K562 (cell line): Measurements from ENCODE around the gene ZNF474. TPM values are rescaled to one million over a fixed set of nuclear protein-coding genes. Genes with fewer than 3 reads are reported as not detected.

Experiments
- ATF3 ChIP-seq, 2 experiments: fragments of 450-650 bp in 1 of 2; sonication (generic) in 1 of 2; formaldehyde crosslinking in 1 of 2; IDR thresholded peaks in 1 of 2; conservative IDR thresholded peaks in 1 of 2; 2 replicates each; pipeline versions ENCODE4 v1.6.1 to v1.8.1; 2016 to 2023; ENCODE audit warnings: mild to moderate bottlenecking in 2 of 2, moderate library complexity in 2 of 2, inconsistent platforms in 1 of 2, missing genetic modification reagents in 1 of 2
- ATF7 ChIP-seq: fragments of 450-650 bp; IDR thresholded peaks from 2 replicates; pipeline ENCODE4 v1.7.1; 2014; ENCODE audit warnings: mild to moderate bottlenecking, moderate library complexity
- BMI1 ChIP-seq: fragments of 150-350 bp; IDR thresholded peaks from 2 replicates; pipeline ENCODE4 v1.6.1; 2014; ENCODE audit warnings: low read length
- CREBBP ChIP-seq: IDR thresholded peaks from one replicate; pipeline ENCODE4 v1.6.1; 2012; ENCODE audit warnings: low read depth, mild to moderate bottlenecking, control low read depth, inconsistent platforms, low read length
- E2F6 ChIP-seq, 2 experiments: IDR thresholded peaks; 2 replicates each; pipeline ENCODE4 v1.6.1; 2011; ENCODE audit warnings: borderline replicate concordance in 1 of 2, control low read depth in 1 of 2, low read depth in 1 of 2, low read length in 1 of 2, mild to moderate bottlenecking in 1 of 2, mixed read lengths in 1 of 2, moderate library complexity in 1 of 2; ENCODE audit not compliant: insufficient read depth in 1 of 2, insufficient read length in 1 of 2, poor library complexity in 1 of 2, severe bottlenecking in 1 of 2; ENCODE audit errors: extremely low read depth in 1 of 2
- GABPB1 ChIP-seq: sonication (generic); formaldehyde crosslinking; IDR thresholded peaks from 2 replicates; pipeline ENCODE4 v1.8.0; 2022; ENCODE audit warnings: mild to moderate bottlenecking, missing genetic modification reagents
- KLF1 ChIP-seq: fragments of 450-650 bp; IDR thresholded peaks from 2 replicates; pipeline ENCODE4 v1.6.1; 2016; ENCODE audit warnings: missing genetic modification characterization, missing compliant biosample characterization
- L3MBTL2 ChIP-seq: fragments of 450-650 bp; IDR thresholded peaks from 2 replicates; pipeline ENCODE4 v1.6.1; 2016; ENCODE audit warnings: mild to moderate bottlenecking, moderate library complexity
- MTA1 ChIP-seq: fragments of 450-650 bp; IDR thresholded peaks from 2 replicates; pipeline ENCODE4 v1.6.1; 2017; ENCODE audit warnings: borderline replicate concordance
- MYBL2 ChIP-seq, 2 experiments: fragments of 450-650 bp in 1 of 2; sonication (generic) in 1 of 2; formaldehyde crosslinking in 1 of 2; IDR thresholded peaks; 2 replicates each; pipeline versions ENCODE4 v1.6.1 to v1.8.1; 2017 to 2022; ENCODE audit warnings: borderline replicate concordance in 1 of 2, inconsistent platforms in 1 of 2, low read depth in 1 of 2, mild to moderate bottlenecking in 1 of 2, missing genetic modification reagents in 1 of 2, moderate library complexity in 1 of 2
- POLR2AphosphoS2 ChIP-seq: IDR thresholded peaks from 2 replicates; pipeline ENCODE4 v1.6.1; 2012; ENCODE audit warnings: low read length, improper control_type of control experiment
- POLR3G ChIP-seq: IDR thresholded peaks from 2 replicates; pipeline ENCODE4 v1.6.1; 2011; ENCODE audit not compliant: insufficient read length, insufficient replicate concordance; ENCODE audit errors: extremely low read depth
- PRDM10 ChIP-seq: fragments of 450-650 bp; IDR thresholded peaks from 2 replicates; pipeline ENCODE4 v1.6.1; 2018; ENCODE audit not compliant: partially characterized antibody
- PTRF ChIP-seq: fragments of 450-650 bp; IDR thresholded peaks from 2 replicates; pipeline ENCODE4 v1.6.1; 2016; ENCODE audit warnings: mild to moderate bottlenecking, missing genetic modification characterization, missing compliant biosample characterization
- RBM39 ChIP-seq: fragments of 200-400 bp; formaldehyde crosslinking; optimal IDR thresholded peaks from 2 replicates; pipeline ENCODE3; 2018; ENCODE audit warnings: low read depth, low read length
- RCOR1 ChIP-seq, 2 experiments: IDR thresholded peaks; 2 replicates each; pipeline ENCODE4 v1.6.1; 2012; ENCODE audit warnings: low read depth in 2 of 2, low read length in 2 of 2, borderline replicate concordance in 1 of 2, improper control_type of control experiment in 1 of 2
- SOX6 ChIP-seq: fragments of 450-650 bp; IDR thresholded peaks from 2 replicates; pipeline ENCODE4 v1.6.1; 2014; ENCODE audit warnings: mild to moderate bottlenecking
- TOE1 ChIP-seq, 2 experiments: fragments of 450-650 bp in 1 of 2; sonication (generic) in 1 of 2; formaldehyde crosslinking in 1 of 2; IDR thresholded peaks; 2 replicates each; pipeline versions ENCODE4 v1.7.1 to v1.8.0; 2016 to 2022; ENCODE audit warnings: borderline replicate concordance in 2 of 2, mild to moderate bottlenecking in 2 of 2, antibody characterized with exemption in 1 of 2, inconsistent platforms in 1 of 2, low read depth in 1 of 2, missing genetic modification reagents in 1 of 2, moderate library complexity in 1 of 2
- ZNF134 ChIP-seq: fragments of 250-450 bp; sonication (Bioruptor Pico); conservative IDR thresholded peaks from 2 replicates; pipeline ENCODE4 v1.4.0; 2020
- ZNF143 ChIP-seq: sonication (generic); formaldehyde crosslinking; IDR thresholded peaks from 2 replicates; pipeline ENCODE4 v1.9.0; 2022; ENCODE audit warnings: mild to moderate bottlenecking, missing genetic modification reagents
- ZNF324 ChIP-seq: fragments of 250-450 bp; sonication (Bioruptor Pico); IDR thresholded peaks from 2 replicates; pipeline ENCODE4 v1.4.0; 2020; ENCODE audit warnings: mild to moderate bottlenecking
- polyA plus RNA-seq, 8 experiments: library from polyadenylated mRNA; depleted of rRNA in 4 of 8; stranded (reverse) in 5 of 8; unstranded in 3 of 8; fragments of >200 nt; fragmentation: Nextera tagmentation in 2 of 8; fragmentation: Illumina TruSeq in 1 of 8; extraction: Ambion mirVana in 2 of 8; extraction: Trizol in 1 of 8; gene quantifications; 2 replicates each; pipeline versions ENCODE4 v1.2.1 to v1.2.3, GENCODE V29; 2011 to 2014; ENCODE audit warnings: inconsistent platforms in 1 of 8, missing spikeins in 1 of 8
- total RNA-seq, 7 experiments: library from RNA; depleted of rRNA in 6 of 7; stranded (reverse); fragments of >200 nt in 6 of 7; fragmentation: Illumina TruSeq in 2 of 7; extraction: Trizol in 2 of 7; gene quantifications; 2 replicates each; pipeline versions ENCODE4 v1.2.1 to v1.2.3, GENCODE V29; 2011 to 2021; ENCODE audit warnings: low replicate concordance in 1 of 7

Gene ZNF474
- total and polyA plus RNA-seq, 9 of the 15 experiments (the other 6 are each of a cell fraction or from before 2014, with no cell fraction given) = 0.16 to 0.62 (median 0.39) TPM

GRCh38 chr5:122121479-122122465, 7.6 kb upstream of the ZNF474 start (continued):
- no peak for TF ChIP-seq ZNF324 (CRISPR knock-in tag)
- no peak for TF ChIP-seq PTRF (tag)
- peak; percentile 74 for TF ChIP-seq L3MBTL2
- TF ChIP-seq PRDM10 = no peak
- TF ChIP-seq TOE1 (IDR thresholded peaks at IDR 0.05; ENCODE audit: borderline replicate concordance) = no peak
- no peak for TF ChIP-seq TOE1 (CRISPR knock-in tag; IDR thresholded peaks at IDR 0.05; ENCODE audit: borderline replicate concordance, low read depth)
- no peak for TF ChIP-seq ZNF134 (CRISPR knock-in tag)
- no peak for TF ChIP-seq RBM39
- TF ChIP-seq POLR2AphosphoS2 = no peak
- TF ChIP-seq POLR3G = no peak
- TF ChIP-seq MYBL2 (IDR thresholded peaks at IDR 0.05; ENCODE audit: low read depth) = no peak
- TF ChIP-seq MYBL2 (CRISPR knock-in tag; IDR thresholded peaks at IDR 0.05; ENCODE audit: borderline replicate concordance) = no peak
- TF ChIP-seq SOX6 = no peak
- no peak for TF ChIP-seq CREBBP
- peak in 1 of 2 experiments; percentile 55 for TF ChIP-seq E2F6 (IDR thresholded peaks at IDR 0.05; ENCODE audit: borderline replicate concordance in 1 of 2, extremely low read depth in 1 of 2, insufficient read depth in 1 of 2, insufficient read length in 1 of 2, low read depth in 1 of 2, low read length in 1 of 2, poor library complexity in 1 of 2, severe bottlenecking in 1 of 2)
- no peak for TF ChIP-seq GABPB1 (CRISPR knock-in tag)
- TF ChIP-seq RCOR1 (IDR thresholded peaks at IDR 0.05; ENCODE audit: borderline replicate concordance in 1 of 2, low read depth in 2 of 2, low read length in 2 of 2) = no peak
- no peak for TF ChIP-seq BMI1
- no peak for TF ChIP-seq MTA1
- TF ChIP-seq KLF1 = no peak
- peak; percentile 62; the same call in 1 of the 2 replicates for TF ChIP-seq ATF3 (IDR thresholded peaks at IDR 0.05)
- TF ChIP-seq ATF3 (CRISPR knock-in tag; conservative IDR thresholded peaks at IDR 0.05) = no peak
- TF ChIP-seq ATF7 = 0 out of 2 replicates have a peak, but pooled peaks have one; percentile 22
- no peak for TF ChIP-seq ZNF143 (CRISPR knock-in tag)
